ENCODE measurements around the gene SCN8A.

The SCN8A gene

GRCh38 chr12:51625370-51625769 is 34.3 kb downstream of the SCN8A start:
- H3F3A ChIP-seq (ENCODE audit: insufficient read depth, low read length) = no peaks in the 10 kb centered on the region
- H3K9ac ChIP-seq (ENCODE audit: low read length) = no peak overlapping the region
- no peak overlapping the region for H3K4me3 ChIP-seq (ENCODE audit: low read length)
- no peaks in the 10 kb centered on the region for H3K79me2 ChIP-seq (ENCODE audit: low read length)
- no peak for TF ChIP-seq EZH2 (optimal IDR thresholded peaks at IDR 0.05; ENCODE audit: low read depth, low read length)
- no peak for TF ChIP-seq CTCF (IDR thresholded peaks at IDR 0.05; ENCODE audit: low read length)
- H3K27ac ChIP-seq (ENCODE audit: low read length) = no peak overlapping the region
- no peaks in the 10 kb centered on the region for H3K9me2 ChIP-seq (replicated peaks; ENCODE audit: insufficient read depth, low read length)
- no peaks in the 10 kb centered on the region for H4K20me1 ChIP-seq (ENCODE audit: insufficient read depth, low read length)
- no peak overlapping the region for H2AFZ ChIP-seq (ENCODE audit: low read length)
- no peaks in the 10 kb centered on the region for H3K4me1 ChIP-seq (ENCODE audit: low read length)
- no peaks in the 10 kb centered on the region for H3K36me3 ChIP-seq (replicated peaks; ENCODE audit: insufficient read depth, low read length)
- H3K27me3 ChIP-seq (replicated peaks; ENCODE audit: insufficient read depth, low read length) = no peaks in the 10 kb centered on the region
- no peak overlapping the region for H3K4me2 ChIP-seq (ENCODE audit: low read depth, low read length)
- no peak for DNase-seq
- no peaks in the 10 kb centered on the region for H3K9me3 ChIP-seq (replicated peaks; ENCODE audit: insufficient read depth, low read length)

- Histone ChIP-seq H3K36me3 (replicated peaks; ENCODE audit: insufficient read depth, low read length) (no peaks in the 10 kb centered on the region), H3F3A (ENCODE audit: insufficient read depth, low read length) (no peaks in the 10 kb centered on the region), H3K79me2 (ENCODE audit: low read length) (no peaks in the 10 kb centered on the region), H3K27ac (ENCODE audit: low read length) (no peak overlapping the region), H3K9ac (ENCODE audit: low read length) (no peak overlapping the region), H3K9me3 (replicated peaks; ENCODE audit: insufficient read depth, low read length) (no peaks in the 10 kb centered on the region), H3K27me3 (replicated peaks; ENCODE audit: insufficient read depth, low read length) (no peaks in the 10 kb centered on the region), H2AFZ (ENCODE audit: low read length) (no peak overlapping the region), H4K20me1 (ENCODE audit: insufficient read depth, low read length) (no peaks in the 10 kb centered on the region), H3K4me3 (ENCODE audit: low read length) (no peak overlapping the region), H3K4me2 (ENCODE audit: low read depth, low read length) (no peak overlapping the region), H3K9me2 (replicated peaks; ENCODE audit: insufficient read depth, low read length) (no peaks in the 10 kb centered on the region), H3K4me1 (ENCODE audit: low read length) (no peaks in the 10 kb centered on the region)
- TF ChIP-seq EZH2phosphoT487 (IDR thresholded peaks at IDR 0.05; ENCODE audit: low read length) = no peak
- TF ChIP-seq EZH2 (optimal IDR thresholded peaks at IDR 0.05; ENCODE audit: low read depth, low read length) = no peak
- no peak for TF ChIP-seq CTCF (IDR thresholded peaks at IDR 0.05; ENCODE audit: low read length)
- DNase-seq = no peak
Observed at GRCh38 chr12:51626115-51626514, 35.1 kb downstream of the SCN8A start.

GRCh38 chr12:51626629-51627028 is 35.6 kb downstream of the SCN8A start:
- no peak for DNase-seq
- Histone ChIP-seq H3F3A (ENCODE audit: insufficient read depth, low read length) (no peaks in the 10 kb centered on the region), H3K4me2 (ENCODE audit: low read depth, low read length) (no peak overlapping the region), H3K36me3 (replicated peaks; ENCODE audit: insufficient read depth, low read length) (no peaks in the 10 kb centered on the region), H4K20me1 (ENCODE audit: insufficient read depth, low read length) (no peaks in the 10 kb centered on the region), H3K9me2 (replicated peaks; ENCODE audit: insufficient read depth, low read length) (no peaks in the 10 kb centered on the region), H3K27ac (ENCODE audit: low read length) (no peak overlapping the region), H3K9me3 (replicated peaks; ENCODE audit: insufficient read depth, low read length) (no peaks in the 10 kb centered on the region), H3K27me3 (replicated peaks; ENCODE audit: insufficient read depth, low read length) (no peaks in the 10 kb centered on the region), H3K79me2 (ENCODE audit: low read length) (no peaks in the 10 kb centered on the region), H3K4me1 (ENCODE audit: low read length) (no peaks in the 10 kb centered on the region), H3K9ac (ENCODE audit: low read length) (no peak overlapping the region), H2AFZ (ENCODE audit: low read length) (no peak overlapping the region), H3K4me3 (ENCODE audit: low read length) (no peak overlapping the region)
- no peak for TF ChIP-seq EZH2 (optimal IDR thresholded peaks at IDR 0.05; ENCODE audit: low read depth, low read length)
- TF ChIP-seq EZH2phosphoT487 (IDR thresholded peaks at IDR 0.05; ENCODE audit: low read length) = no peak
- TF ChIP-seq CTCF (IDR thresholded peaks at IDR 0.05; ENCODE audit: low read length) = no peak

All from MM.1S (cell line).